ENCODE data around the gene TCP11X1. TPM values are rescaled to one million over a fixed set of nuclear protein-coding genes. Genes with fewer than 3 reads are reported as not detected.
"Not testable (repeated sequence)": the region's sequence is repeated elsewhere in the genome, so short reads cannot be mapped to it uniquely, and the experiment has no call there.

Gene TCP11X1
- total RNA-seq = not detected in 2 replicates
- long read RNA-seq = 0 reads

GRCh38 chrX:102214986-102215385, at the start of gene TCP11X1:
TCP11X1 (plus strand) TSS chrX:102215301.
- not testable (repeated sequence) for H3K4me1 Mint-ChIP-seq; H3K9me3 Mint-ChIP-seq; DNase-seq (ENCODE audit: low read depth, low spot score); H3K27me3 Mint-ChIP-seq (ENCODE audit: low read depth); H3K36me3 Mint-ChIP-seq (ENCODE audit: low read depth); H3K27ac Mint-ChIP-seq (ENCODE audit: unreplicated experiment); H3K4me3 Mint-ChIP-seq

GRCh38 chrX:102185967-102186720, 29.0 kb upstream of the TCP11X1 start:
- no peak for DNase-seq (ENCODE audit: low read depth, low spot score)
- no peaks in the 10 kb centered on the region for H3K4me1 Mint-ChIP-seq
- H3K4me3 Mint-ChIP-seq = no peak overlapping the region
- peaks cover 24% of the 10 kb centered on the region for H3K9me3 Mint-ChIP-seq
- H3K27me3 Mint-ChIP-seq (ENCODE audit: low read depth) = no peaks in the 10 kb centered on the region
- no peak for TF ChIP-seq CTCF (conservative IDR thresholded peaks at IDR 0.05)
- no peak overlapping the region for H3K27ac Mint-ChIP-seq (ENCODE audit: unreplicated experiment)
- no peaks in the 10 kb centered on the region for H3K36me3 Mint-ChIP-seq (ENCODE audit: low read depth)

GRCh38 chrX:102207940-102208339, 7.2 kb upstream of the TCP11X1 start:
- not testable (repeated sequence) for H3K4me3 Mint-ChIP-seq; H3K36me3 Mint-ChIP-seq (ENCODE audit: low read depth); H3K27me3 Mint-ChIP-seq (ENCODE audit: low read depth); H3K4me1 Mint-ChIP-seq; DNase-seq (ENCODE audit: low read depth, low spot score); H3K27ac Mint-ChIP-seq (ENCODE audit: unreplicated experiment); H3K9me3 Mint-ChIP-seq

DNA sequence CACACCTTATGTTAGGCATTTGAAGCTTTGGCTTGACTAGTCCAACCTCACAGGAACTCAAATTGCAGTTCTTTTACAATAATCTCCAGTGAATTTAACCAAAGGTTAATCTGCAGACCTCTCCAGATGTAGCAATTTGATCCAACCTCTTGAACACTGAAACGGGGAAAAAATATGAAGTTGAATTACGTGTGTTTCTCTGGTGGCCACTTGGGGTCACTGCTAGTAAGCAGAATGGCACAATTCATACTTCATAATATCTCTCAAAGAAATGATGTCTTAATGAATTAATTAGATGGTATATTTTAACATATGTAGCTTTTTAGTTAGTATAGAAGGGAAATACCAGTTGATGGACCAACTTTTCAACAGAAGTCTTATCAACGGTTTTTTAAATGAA, 1.4 kb downstream of the TCP11X1 start:
- H3K4me3 Mint-ChIP-seq; H3K9me3 Mint-ChIP-seq; H3K27ac Mint-ChIP-seq (ENCODE audit: unreplicated experiment); H3K27me3 Mint-ChIP-seq (ENCODE audit: low read depth); DNase-seq (ENCODE audit: low read depth, low spot score); H3K36me3 Mint-ChIP-seq (ENCODE audit: low read depth); H3K4me1 Mint-ChIP-seq: not testable (repeated sequence)

- not testable (repeated sequence) for H3K4me3 Mint-ChIP-seq; H3K36me3 Mint-ChIP-seq (ENCODE audit: low read depth); DNase-seq (ENCODE audit: low read depth, low spot score); H3K9me3 Mint-ChIP-seq; H3K4me1 Mint-ChIP-seq; H3K27me3 Mint-ChIP-seq (ENCODE audit: low read depth); H3K27ac Mint-ChIP-seq (ENCODE audit: unreplicated experiment)
These were observed 20.6 kb downstream of the TCP11X1 start for GRCh38 chrX:102235678-102236077.

DNA sequence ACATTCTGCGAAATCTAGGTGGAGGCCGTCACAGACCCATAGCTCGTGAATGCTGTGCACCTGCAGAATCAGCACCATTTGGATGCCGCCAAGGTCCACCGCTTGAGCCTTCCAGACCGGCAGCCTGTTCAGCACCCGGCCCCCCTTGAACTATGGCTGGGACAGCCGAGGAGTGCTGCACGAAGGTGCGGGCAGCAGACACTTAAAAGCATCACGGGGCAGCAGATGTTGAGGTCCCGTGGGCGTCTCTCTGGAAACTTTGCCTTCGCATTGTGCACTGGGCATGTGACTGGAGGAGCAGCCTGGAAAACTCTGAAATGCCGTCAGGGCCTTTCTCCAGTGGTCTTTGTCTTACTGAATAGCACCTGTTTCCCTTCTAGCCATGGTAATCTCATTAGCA, 25.2 kb downstream of the TCP11X1 start:
- not testable (repeated sequence) for H3K9me3 Mint-ChIP-seq; H3K4me1 Mint-ChIP-seq; H3K4me3 Mint-ChIP-seq; DNase-seq (ENCODE audit: low read depth, low spot score); H3K27me3 Mint-ChIP-seq (ENCODE audit: low read depth); H3K27ac Mint-ChIP-seq (ENCODE audit: unreplicated experiment); H3K36me3 Mint-ChIP-seq (ENCODE audit: low read depth)

- H3K9me3 Mint-ChIP-seq; H3K4me3 Mint-ChIP-seq; H3K4me1 Mint-ChIP-seq; H3K27me3 Mint-ChIP-seq (ENCODE audit: low read depth); H3K27ac Mint-ChIP-seq (ENCODE audit: unreplicated experiment); H3K36me3 Mint-ChIP-seq (ENCODE audit: low read depth); DNase-seq (ENCODE audit: low read depth, low spot score): not testable (repeated sequence)
These were observed 31.8 kb downstream of the TCP11X1 start, which contains the start of gene NXF2 for GRCh38 chrX:102246893-102247292. NXF2 (plus strand) TSS chrX:102247167; CDS start chrX:102307079, 59,912 bp downstream.

DNA sequence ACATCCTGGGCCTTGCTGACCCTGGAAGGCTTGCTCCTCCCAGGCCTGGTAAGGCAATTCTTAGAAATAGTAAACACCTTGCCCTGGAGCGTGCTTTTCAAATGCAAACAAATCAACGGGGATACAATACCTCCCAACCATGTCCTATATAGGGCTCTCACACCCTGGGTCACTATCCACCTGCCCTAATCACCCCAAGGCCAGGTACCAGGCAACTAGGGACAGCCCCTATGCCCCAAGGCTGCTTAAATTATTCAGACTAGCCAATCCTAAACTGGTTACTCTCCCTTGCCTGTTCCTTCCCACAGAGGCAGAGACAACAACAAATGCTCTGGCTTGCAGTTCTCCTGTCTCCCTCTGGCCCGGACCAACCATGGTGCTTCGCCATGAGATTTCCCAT, 57.1 kb downstream of the TCP11X1 start:
- not testable (repeated sequence) for H3K27ac Mint-ChIP-seq (ENCODE audit: unreplicated experiment); H3K36me3 Mint-ChIP-seq (ENCODE audit: low read depth); H3K4me1 Mint-ChIP-seq

More for the DNA sequence above, 57.1 kb downstream of the TCP11X1 start:
- H3K27me3 Mint-ChIP-seq (ENCODE audit: low read depth); H3K4me3 Mint-ChIP-seq; DNase-seq (ENCODE audit: low read depth, low spot score); H3K9me3 Mint-ChIP-seq: not testable (repeated sequence)

Other genes with a start within 250 kb of the TCP11X1 start
- 4.4 and 5.0 TPM in 2 replicates for gene TCEAL2, start 89.6 kb upstream of the TCP11X1 start, total RNA-seq
- gene TCEAL6, start 72.8 kb upstream of the TCP11X1 start, total RNA-seq = not detected in 2 replicates
- gene BEX5, start 59.3 kb upstream of the TCP11X1 start, total RNA-seq = 3.1 and 3.8 TPM in 2 replicates
- not detected in 2 replicates for gene NXF2, start 31.9 kb downstream of the TCP11X1 start, total RNA-seq
- not detected in 2 replicates for gene NXF2B, start 224.7 kb downstream of the TCP11X1 start, total RNA-seq

Measured in neural crest cell (in vitro differentiated cells).